ENCODE measurements around the gene DIO1. TPM values are rescaled to one million over a fixed set of nuclear protein-coding genes. Genes with fewer than 3 reads are reported as not detected.

DIO1 gene
- total RNA-seq, 2 donors from 2014 or later: not detected

- ATAC-seq (ENCODE audit: insufficient number of reproducible peaks, low FRiP score, low read depth) (no peak), DNase-seq (ENCODE audit: low spot score) (no peak)
- TF ChIP-seq, protein P1, sequence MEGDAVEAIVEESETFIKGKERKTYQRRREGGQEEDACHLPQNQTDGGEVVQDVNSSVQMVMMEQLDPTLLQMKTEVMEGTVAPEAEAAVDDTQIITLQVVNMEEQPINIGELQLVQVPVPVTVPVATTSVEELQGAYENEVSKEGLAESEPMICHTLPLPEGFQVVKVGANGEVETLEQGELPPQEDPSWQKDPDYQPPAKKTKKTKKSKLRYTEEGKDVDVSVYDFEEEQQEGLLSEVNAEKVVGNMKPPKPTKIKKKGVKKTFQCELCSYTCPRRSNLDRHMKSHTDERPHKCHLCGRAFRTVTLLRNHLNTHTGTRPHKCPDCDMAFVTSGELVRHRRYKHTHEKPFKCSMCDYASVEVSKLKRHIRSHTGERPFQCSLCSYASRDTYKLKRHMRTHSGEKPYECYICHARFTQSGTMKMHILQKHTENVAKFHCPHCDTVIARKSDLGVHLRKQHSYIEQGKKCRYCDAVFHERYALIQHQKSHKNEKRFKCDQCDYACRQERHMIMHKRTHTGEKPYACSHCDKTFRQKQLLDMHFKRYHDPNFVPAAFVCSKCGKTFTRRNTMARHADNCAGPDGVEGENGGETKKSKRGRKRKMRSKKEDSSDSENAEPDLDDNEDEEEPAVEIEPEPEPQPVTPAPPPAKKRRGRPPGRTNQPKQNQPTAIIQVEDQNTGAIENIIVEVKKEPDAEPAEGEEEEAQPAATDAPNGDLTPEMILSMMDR (IDR thresholded peaks at IDR 0.05): no peak
- Histone ChIP-seq H3K4me1 (ENCODE audit: control insufficient read depth in 1 of 2, low read depth in 2 of 2) (no peaks in the 10 kb centered on the region), H3K9me3 (peaks cover 6% of the 10 kb centered on the region), H3K36me3 (no peaks in the 10 kb centered on the region), H3K4me3 (no peak overlapping the region), H3K27me3 (replicated peaks; ENCODE audit: insufficient read depth) (no peaks in the 10 kb centered on the region), H3K27ac (no peak overlapping the region)
Observed at GRCh38 chr1:53930932-53931331, 36.9 kb downstream of the DIO1 start.

DNA sequence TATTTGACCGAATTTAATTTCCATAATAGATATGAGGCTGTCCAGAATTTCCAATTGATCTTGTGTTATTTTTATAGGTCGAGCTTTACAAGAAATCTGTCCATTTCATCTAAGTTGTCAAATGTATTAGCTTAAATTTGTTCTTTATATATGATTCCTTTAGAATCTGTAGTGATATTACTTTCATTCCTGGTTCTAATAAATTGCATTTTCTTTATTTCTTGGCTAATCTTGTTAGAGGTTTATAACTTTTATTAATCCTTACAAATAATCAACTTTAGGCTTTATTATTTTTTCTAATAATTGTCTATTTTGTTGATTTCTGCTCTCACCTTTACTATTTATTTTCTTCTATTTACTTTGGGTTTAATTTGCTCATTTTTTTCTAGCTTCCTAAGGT is 37.5 kb downstream of the DIO1 start:
- H3K36me3 ChIP-seq: no peaks in the 10 kb centered on the region
- TF ChIP-seq, protein P1 (IDR thresholded peaks at IDR 0.05): no peak
- H3K9me3 ChIP-seq: peaks cover 6% of the 10 kb centered on the region

DNA sequence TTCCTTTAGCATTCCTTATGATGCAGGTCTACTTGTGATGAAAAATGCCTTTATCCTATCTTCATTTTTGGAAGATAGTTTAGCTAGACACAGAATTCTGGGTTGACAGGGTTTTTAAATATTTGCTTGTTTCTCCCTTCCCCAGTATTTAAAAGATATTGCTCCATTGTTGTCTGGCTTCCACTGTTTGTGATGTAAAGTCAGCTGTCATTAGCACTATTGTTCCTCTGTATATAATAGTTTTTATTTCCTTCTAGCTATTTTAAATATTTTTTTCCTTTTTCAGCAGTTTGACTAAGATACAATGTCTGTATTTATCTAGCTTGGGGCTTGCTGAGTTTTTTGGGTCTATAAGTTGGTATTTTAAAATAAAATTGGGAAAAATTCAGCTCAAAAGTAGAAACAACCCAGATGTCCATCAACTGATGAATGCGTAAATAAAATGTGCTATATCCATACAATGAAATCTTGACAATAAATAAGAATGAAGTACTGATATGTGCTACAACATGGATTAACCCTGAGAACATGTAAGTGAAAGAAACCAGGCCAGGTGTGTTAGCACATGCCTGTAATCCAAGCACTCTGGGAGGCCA is 40.3 kb downstream of the DIO1 start:
- Histone ChIP-seq H3K4me3 (no peak overlapping the region), H3K9me3 (peaks cover 6% of the 10 kb centered on the region), H3K27me3 (replicated peaks; ENCODE audit: insufficient read depth) (no peaks in the 10 kb centered on the region), H3K4me1 (ENCODE audit: control insufficient read depth in 1 of 2, low read depth in 2 of 2) (peaks cover 0 to 15% of the 10 kb centered on the region in 2 donors), H3K27ac (no peak overlapping the region), H3K36me3 (no peaks in the 10 kb centered on the region)
- DNase-seq (ENCODE audit: low spot score) (no peak), ATAC-seq (ENCODE audit: insufficient number of reproducible peaks, low FRiP score, low read depth) (no peak)
- TF ChIP-seq, protein P1 (IDR thresholded peaks at IDR 0.05): no peak

More for the DNA sequence above, 37.5 kb downstream of the DIO1 start:
- peaks cover 0 to under 1% of the 10 kb centered on the region in 2 donors for H3K4me1 ChIP-seq (ENCODE audit: control insufficient read depth in 1 of 2, low read depth in 2 of 2)
- no peak for DNase-seq (ENCODE audit: low spot score)
- H3K27ac ChIP-seq: no peak overlapping the region
- ATAC-seq (ENCODE audit: insufficient number of reproducible peaks, low FRiP score, low read depth): no peak
- H3K4me3 ChIP-seq: no peak overlapping the region
- no peaks in the 10 kb centered on the region for H3K27me3 ChIP-seq (replicated peaks; ENCODE audit: insufficient read depth)

- no peaks in the 10 kb centered on the region for H3K36me3 ChIP-seq
- H3K4me3 ChIP-seq: no peak overlapping the region
- no peak overlapping the region for H3K27ac ChIP-seq
- TF ChIP-seq, protein P1 (IDR thresholded peaks at IDR 0.05): no peak
- no peak for DNase-seq (ENCODE audit: low spot score)
- H3K4me1 ChIP-seq (ENCODE audit: control insufficient read depth in 1 of 2, low read depth in 2 of 2): peaks cover 0 to 22% of the 10 kb centered on the region in 2 donors
- ATAC-seq (ENCODE audit: insufficient number of reproducible peaks, low FRiP score, low read depth): no peak
- H3K27me3 ChIP-seq (replicated peaks; ENCODE audit: insufficient read depth): no peaks in the 10 kb centered on the region
- H3K9me3 ChIP-seq: peaks cover 6% of the 10 kb centered on the region
Observed at GRCh38 chr1:53936430-53936829, 42.4 kb downstream of the DIO1 start.

GRCh38 chr1:53938136-53938830 is 44.3 kb downstream of the DIO1 start:
- Histone ChIP-seq H3K36me3 (no peaks in the 10 kb centered on the region), H3K4me1 (ENCODE audit: control insufficient read depth in 1 of 2, low read depth in 2 of 2) (peaks cover 0 to 22% of the 10 kb centered on the region in 2 donors), H3K9me3 (peaks cover 6% of the 10 kb centered on the region), H3K27ac (no peak overlapping the region), H3K4me3 (no peak overlapping the region), H3K27me3 (replicated peaks; ENCODE audit: insufficient read depth) (no peaks in the 10 kb centered on the region)
- no peak for ATAC-seq (ENCODE audit: insufficient number of reproducible peaks, low FRiP score, low read depth)
- TF ChIP-seq, protein P1 (IDR thresholded peaks at IDR 0.05): no peak
- DNase-seq (ENCODE audit: low spot score): no peak

All from thoracic aorta (tissue), 2 donors.